GM12891 (cell line): ENCODE results near the gene GOLGA8R.
"Not testable (repeated sequence)": the region's sequence is repeated elsewhere in the genome, so short reads cannot be mapped to it uniquely, and the experiment has no call there.

Source experiments
- DNase-seq: peaks from one replicate; pipeline ENCODE4 v3.0.0; 2011; ENCODE audit warnings: low spot score; ENCODE audit not compliant: insufficient read length
- FAIRE-seq: peaks from 2 replicates; lab custom pipeline; 2011; peaks lifted over from hg19 to GRCh38; lab: Jason Lieb, UNC

Gene GOLGA8R

GRCh38 chr15:30360990-30361389, 53.1 kb downstream of the GOLGA8R start:
- not testable (repeated sequence) for DNase-seq, FAIRE-seq

GRCh38 chr15:30355043-30355442, 59.0 kb downstream of the GOLGA8R start:
- not testable (repeated sequence) for FAIRE-seq, DNase-seq
